GM12878 (cell line): Measurements from ENCODE around the gene EXOSC6. TPM values are rescaled to one million over a fixed set of nuclear protein-coding genes. Genes with fewer than 3 reads are reported as not detected.
A peak's percentile ranks its signal among the peaks of the same experiment; 100 is the strongest.

Experiments
- ATF7 ChIP-seq: fragments of 450-650 bp; IDR thresholded peaks from 2 replicates; pipeline ENCODE4 v1.6.1; 2016; ENCODE audit warnings: low read depth, mild to moderate bottlenecking
- CHD2 ChIP-seq: IDR thresholded peaks from 2 replicates; pipeline ENCODE4 v1.6.1; 2011; ENCODE audit warnings: low read depth, low read length, improper control_type of control experiment, borderline replicate concordance
- DPF2 ChIP-seq: fragments of 450-650 bp; IDR thresholded peaks from 2 replicates; pipeline ENCODE4 v1.6.1; 2017; ENCODE audit warnings: mild to moderate bottlenecking
- ESRRA ChIP-seq: IDR thresholded peaks from 2 replicates; pipeline ENCODE4 v1.6.1; 2012; ENCODE audit warnings: mild to moderate bottlenecking, low read length, improper control_type of control experiment
- FOS ChIP-seq: IDR thresholded peaks from 3 replicates; pipeline ENCODE4 v1.6.1; 2011; ENCODE audit warnings: borderline replicate concordance; ENCODE audit not compliant: insufficient read length; ENCODE audit errors: extremely low read depth
- HDAC2 ChIP-seq: fragments of 200-600 bp; sonication (generic); IDR thresholded peaks from 2 replicates; pipeline ENCODE4 v1.6.1; 2017
- MYC ChIP-seq: IDR thresholded peaks from 2 replicates; pipeline ENCODE4 v1.6.1; 2011; ENCODE audit warnings: mild to moderate bottlenecking, low read length, moderate library complexity, inconsistent platforms; ENCODE audit not compliant: insufficient read depth, insufficient replicate concordance, insufficient read length, severe bottlenecking
- NR2C1 ChIP-seq: fragments of 450-650 bp; IDR thresholded peaks from 2 replicates; pipeline ENCODE4 v1.6.1; 2017; ENCODE audit warnings: antibody characterized with exemption, mild to moderate bottlenecking, moderate library complexity
- PKNOX1 ChIP-seq: fragments of 450-650 bp; IDR thresholded peaks from 2 replicates; pipeline ENCODE4 v1.6.1; 2016; ENCODE audit warnings: mild to moderate bottlenecking
- PML ChIP-seq: IDR thresholded peaks from 2 replicates; pipeline ENCODE4 v1.6.1; 2012; ENCODE audit warnings: low read length, inconsistent platforms
- RAD51 ChIP-seq: fragments of 450-650 bp; IDR thresholded peaks from 2 replicates; pipeline ENCODE4 v1.6.1; 2016; ENCODE audit warnings: moderate library complexity, mild to moderate bottlenecking, inconsistent platforms
- SUZ12 ChIP-seq: fragments of 200-600 bp; sonication (generic); IDR thresholded peaks from one replicate; pipeline ENCODE4 v1.6.1; 2018; ENCODE audit warnings: antibody characterized with exemption, mild to moderate bottlenecking; ENCODE audit not compliant: unreplicated experiment
- USF2 ChIP-seq: IDR thresholded peaks from 2 replicates; pipeline ENCODE4 v1.6.1; 2011; ENCODE audit warnings: low read depth, low read length, improper control_type of control experiment, borderline replicate concordance
- WRNIP1 ChIP-seq: IDR thresholded peaks from 2 replicates; pipeline ENCODE4 v1.6.1; 2011; ENCODE audit warnings: low read depth, low read length, improper control_type of control experiment, borderline replicate concordance
- ZBTB33 ChIP-seq: fragments of 450-650 bp; IDR thresholded peaks from 2 replicates; pipeline ENCODE4 v1.6.1; 2017; ENCODE audit warnings: mild to moderate bottlenecking
- ZBTB40 ChIP-seq: fragments of 450-650 bp; IDR thresholded peaks from 2 replicates; pipeline ENCODE4 v1.6.1; 2016; ENCODE audit warnings: mild to moderate bottlenecking, moderate library complexity, borderline replicate concordance
- ZNF207 ChIP-seq: fragments of 450-650 bp; IDR thresholded peaks from 2 replicates; pipeline ENCODE4 v1.6.1; 2014; ENCODE audit warnings: antibody characterized with exemption, mild to moderate bottlenecking, borderline replicate concordance
- ZNF217 ChIP-seq: fragments of 450-650 bp; IDR thresholded peaks from 2 replicates; pipeline ENCODE4 v1.6.1; 2017; ENCODE audit warnings: antibody characterized with exemption, mild to moderate bottlenecking
- polyA plus RNA-seq, 11 experiments: library from polyadenylated mRNA; depleted of rRNA in 4 of 11; unstranded in 6 of 11; stranded (reverse) in 5 of 11; fragments of >200 nt; fragmentation: Nextera tagmentation in 4 of 11; fragmentation: Illumina TruSeq in 1 of 11; extraction: Ambion mirVana in 4 of 11; extraction: Trizol in 1 of 11; gene quantifications; 1 replicate in 1 of 11; 2 replicates in 10 of 11; pipeline versions ENCODE4 v1.2.1 to v1.2.3, GENCODE V29; 2011 to 2016; ENCODE audit warnings: inconsistent platforms in 2 of 11, missing spikeins in 2 of 11, low read depth in 1 of 11
- total RNA-seq, 4 experiments: library from RNA; depleted of rRNA in 3 of 4; stranded (reverse); fragments of >200 nt in 3 of 4; fragmentation: Illumina TruSeq in 1 of 4; extraction: Trizol in 1 of 4; gene quantifications; 2 replicates each; pipeline versions ENCODE4 v1.2.1 to v1.2.3, GENCODE V29; 2013 to 2021
- TF ChIP-seq, protein P1 (sequence below): fragments of 450-650 bp; IDR thresholded peaks from 2 replicates; pipeline ENCODE4 v1.6.1; 2014; ENCODE audit warnings: mild to moderate bottlenecking

Gene EXOSC6
- total and polyA plus RNA-seq, 10 of the 15 experiments (the other 5 are each of a cell fraction or from before 2014, with no cell fraction given), result 8.2 to 27.5 (median 14.5) TPM

DNA sequence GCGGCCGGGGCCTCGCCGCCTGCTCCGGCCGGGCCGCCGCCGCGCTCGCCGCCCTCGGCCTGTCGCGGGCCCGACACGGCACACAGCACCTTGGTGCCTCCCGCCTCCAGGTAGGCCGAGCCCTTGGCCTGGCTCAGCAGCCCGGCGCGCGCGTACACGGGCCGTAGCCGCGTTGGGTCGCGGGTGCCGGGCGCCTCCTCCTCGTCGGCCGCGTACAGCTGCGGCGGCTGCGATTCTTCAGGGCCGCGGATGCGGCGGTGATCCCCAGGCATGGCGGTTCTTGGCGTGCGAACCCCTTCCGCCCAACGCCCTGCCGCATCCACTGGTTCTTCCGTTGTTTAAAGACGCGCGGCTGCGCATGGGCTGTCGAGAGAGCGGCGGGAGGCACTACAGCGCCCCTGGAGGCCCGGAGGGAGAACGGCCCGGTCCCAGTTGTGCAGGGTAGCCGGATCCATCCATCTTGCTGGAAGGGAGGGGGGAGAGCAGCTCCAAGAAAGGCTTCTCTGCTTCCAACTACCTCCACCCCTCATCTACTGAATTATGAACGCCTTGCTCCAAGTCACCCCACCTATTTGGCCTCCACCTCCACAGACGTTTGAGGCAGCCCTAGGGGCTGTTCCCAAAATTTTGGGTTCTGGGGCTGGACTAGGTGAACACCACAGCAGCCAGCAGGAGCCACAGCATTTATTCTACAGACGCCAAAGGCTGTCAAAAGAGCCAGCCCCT lies at the start of gene EXOSC6 (continued):
- TF ChIP-seq FOS (no peak), WRNIP1 (no peak), ZBTB33 (no peak), CHD2 (peak; percentile 61; the same call in 1 of the 2 replicates), ESRRA (no peak), ZNF207 (peak; percentile 50; the same call in 1 of the 2 replicates), NR2C1 (0 out of 2 replicates have a peak, but pooled peaks have one; percentile 24), DPF2 (no peak), ATF7 (no peak; the same call in 1 of the 2 replicates), SUZ12 (no peak), ZNF217 (no peak), PKNOX1 (peak; percentile 23; the same call in 1 of the 2 replicates), ZBTB40 (peak; percentile 76), PML (no peak; the same call in 1 of the 2 replicates), HDAC2 (no peak), USF2 (no peak), RAD51 (no peak), MYC (peak; percentile 66)
- TF ChIP-seq, protein P1, sequence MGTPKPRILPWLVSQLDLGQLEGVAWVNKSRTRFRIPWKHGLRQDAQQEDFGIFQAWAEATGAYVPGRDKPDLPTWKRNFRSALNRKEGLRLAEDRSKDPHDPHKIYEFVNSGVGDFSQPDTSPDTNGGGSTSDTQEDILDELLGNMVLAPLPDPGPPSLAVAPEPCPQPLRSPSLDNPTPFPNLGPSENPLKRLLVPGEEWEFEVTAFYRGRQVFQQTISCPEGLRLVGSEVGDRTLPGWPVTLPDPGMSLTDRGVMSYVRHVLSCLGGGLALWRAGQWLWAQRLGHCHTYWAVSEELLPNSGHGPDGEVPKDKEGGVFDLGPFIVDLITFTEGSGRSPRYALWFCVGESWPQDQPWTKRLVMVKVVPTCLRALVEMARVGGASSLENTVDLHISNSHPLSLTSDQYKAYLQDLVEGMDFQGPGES, result no peak
